ENCODE results near the gene C17orf75. TPM values are rescaled to one million over a fixed set of nuclear protein-coding genes. Genes with fewer than 3 reads are reported as not detected.

The C17orf75 gene
- total and polyA plus RNA-seq, 2 experiments from 2014 or later: 35.9 to 43.3 TPM

DNA sequence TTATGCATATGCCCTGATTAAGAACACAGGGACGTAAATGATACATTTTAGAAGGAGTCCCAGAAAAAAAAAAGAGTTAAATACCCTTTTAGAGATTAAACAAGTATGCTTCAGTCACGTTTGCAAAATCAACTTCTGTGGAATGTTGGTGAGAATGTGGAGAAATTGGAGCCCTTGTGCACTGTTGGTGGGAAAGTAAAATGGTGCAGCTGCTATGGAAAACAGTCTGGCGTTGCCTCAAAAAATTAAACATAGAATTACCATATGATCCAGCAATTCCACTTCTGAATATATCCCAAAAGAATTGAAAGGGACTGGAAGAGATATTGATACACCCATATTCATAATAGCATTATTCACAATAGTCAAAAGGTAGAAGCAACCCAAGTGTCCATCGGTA lies 49.9 kb downstream of the C17orf75 start (continued):
- TF ChIP-seq, protein P1, sequence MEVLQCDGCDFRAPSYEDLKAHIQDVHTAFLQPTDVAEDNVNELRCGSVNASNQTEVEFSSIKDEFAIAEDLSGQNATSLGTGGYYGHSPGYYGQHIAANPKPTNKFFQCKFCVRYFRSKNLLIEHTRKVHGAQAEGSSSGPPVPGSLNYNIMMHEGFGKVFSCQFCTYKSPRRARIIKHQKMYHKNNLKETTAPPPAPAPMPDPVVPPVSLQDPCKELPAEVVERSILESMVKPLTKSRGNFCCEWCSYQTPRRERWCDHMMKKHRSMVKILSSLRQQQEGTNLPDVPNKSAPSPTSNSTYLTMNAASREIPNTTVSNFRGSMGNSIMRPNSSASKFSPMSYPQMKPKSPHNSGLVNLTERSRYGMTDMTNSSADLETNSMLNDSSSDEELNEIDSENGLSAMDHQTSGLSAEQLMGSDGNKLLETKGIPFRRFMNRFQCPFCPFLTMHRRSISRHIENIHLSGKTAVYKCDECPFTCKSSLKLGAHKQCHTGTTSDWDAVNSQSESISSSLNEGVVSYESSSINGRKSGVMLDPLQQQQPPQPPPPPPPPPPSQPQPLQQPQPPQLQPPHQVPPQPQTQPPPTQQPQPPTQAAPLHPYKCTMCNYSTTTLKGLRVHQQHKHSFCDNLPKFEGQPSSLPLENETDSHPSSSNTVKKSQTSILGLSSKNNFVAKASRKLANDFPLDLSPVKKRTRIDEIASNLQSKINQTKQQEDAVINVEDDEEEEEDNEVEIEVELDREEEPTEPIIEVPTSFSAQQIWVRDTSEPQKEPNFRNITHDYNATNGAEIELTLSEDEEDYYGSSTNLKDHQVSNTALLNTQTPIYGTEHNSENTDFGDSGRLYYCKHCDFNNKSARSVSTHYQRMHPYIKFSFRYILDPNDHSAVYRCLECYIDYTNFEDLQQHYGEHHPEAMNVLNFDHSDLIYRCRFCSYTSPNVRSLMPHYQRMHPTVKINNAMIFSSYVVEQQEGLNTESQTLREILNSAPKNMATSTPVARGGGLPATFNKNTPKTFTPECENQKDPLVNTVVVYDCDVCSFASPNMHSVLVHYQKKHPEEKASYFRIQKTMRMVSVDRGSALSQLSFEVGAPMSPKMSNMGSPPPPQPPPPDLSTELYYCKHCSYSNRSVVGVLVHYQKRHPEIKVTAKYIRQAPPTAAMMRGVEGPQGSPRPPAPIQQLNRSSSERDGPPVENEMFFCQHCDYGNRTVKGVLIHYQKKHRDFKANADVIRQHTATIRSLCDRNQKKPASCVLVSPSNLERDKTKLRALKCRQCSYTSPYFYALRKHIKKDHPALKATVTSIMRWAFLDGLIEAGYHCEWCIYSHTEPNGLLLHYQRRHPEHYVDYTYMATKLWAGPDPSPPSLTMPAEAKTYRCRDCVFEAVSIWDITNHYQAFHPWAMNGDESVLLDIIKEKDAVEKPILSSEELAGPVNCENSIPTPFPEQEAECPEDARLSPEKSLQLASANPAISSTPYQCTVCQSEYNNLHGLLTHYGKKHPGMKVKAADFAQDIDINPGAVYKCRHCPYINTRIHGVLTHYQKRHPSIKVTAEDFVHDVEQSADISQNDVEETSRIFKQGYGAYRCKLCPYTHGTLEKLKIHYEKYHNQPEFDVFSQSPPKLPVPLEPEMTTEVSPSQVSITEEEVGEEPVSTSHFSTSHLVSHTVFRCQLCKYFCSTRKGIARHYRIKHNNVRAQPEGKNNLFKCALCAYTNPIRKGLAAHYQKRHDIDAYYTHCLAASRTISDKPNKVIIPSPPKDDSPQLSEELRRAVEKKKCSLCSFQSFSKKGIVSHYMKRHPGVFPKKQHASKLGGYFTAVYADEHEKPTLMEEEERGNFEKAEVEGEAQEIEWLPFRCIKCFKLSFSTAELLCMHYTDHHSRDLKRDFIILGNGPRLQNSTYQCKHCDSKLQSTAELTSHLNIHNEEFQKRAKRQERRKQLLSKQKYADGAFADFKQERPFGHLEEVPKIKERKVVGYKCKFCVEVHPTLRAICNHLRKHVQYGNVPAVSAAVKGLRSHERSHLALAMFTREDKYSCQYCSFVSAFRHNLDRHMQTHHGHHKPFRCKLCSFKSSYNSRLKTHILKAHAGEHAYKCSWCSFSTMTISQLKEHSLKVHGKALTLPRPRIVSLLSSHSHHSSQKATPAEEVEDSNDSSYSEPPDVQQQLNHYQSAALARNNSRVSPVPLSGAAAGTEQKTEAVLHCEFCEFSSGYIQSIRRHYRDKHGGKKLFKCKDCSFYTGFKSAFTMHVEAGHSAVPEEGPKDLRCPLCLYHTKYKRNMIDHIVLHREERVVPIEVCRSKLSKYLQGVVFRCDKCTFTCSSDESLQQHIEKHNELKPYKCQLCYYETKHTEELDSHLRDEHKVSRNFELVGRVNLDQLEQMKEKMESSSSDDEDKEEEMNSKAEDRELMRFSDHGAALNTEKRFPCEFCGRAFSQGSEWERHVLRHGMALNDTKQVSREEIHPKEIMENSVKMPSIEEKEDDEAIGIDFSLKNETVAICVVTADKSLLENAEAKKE (CRISPR knock-in tag; IDR thresholded peaks at IDR 0.05): no peak

GRCh38 chr17:32289471-32290070 lies 52.4 kb downstream of the C17orf75 start:
- peak overlapping the region; percentile 74 for H3K27ac ChIP-seq (ENCODE audit: low read depth)
- H3K36me3 ChIP-seq (ENCODE audit: insufficient read depth): no peaks in the 10 kb centered on the region
- H2AFZ ChIP-seq: no peak overlapping the region
- Mint-ChIP-seq H3K27ac (peak overlapping the region; percentile 49; the same call in 1 of the 2 replicates), H3K4me3 (peak overlapping the region; percentile 4; the same call in 2 of the 3 replicates), H3K9me3 (no peaks in the 10 kb centered on the region), H3K36me3 (ENCODE audit: low read depth) (no peaks in the 10 kb centered on the region; the same call in 2 of the 3 replicates), H3K27me3 (ENCODE audit: insufficient read depth, low read depth, poor library complexity) (peaks cover 9% of the 10 kb centered on the region), H3K4me1 (peaks cover 48% of the 10 kb centered on the region)
- peaks cover 18% of the 10 kb centered on the region for H3F3A ChIP-seq (replicated peaks; ENCODE audit: low read depth)
- no peaks in the 10 kb centered on the region for H3K27me3 ChIP-seq (ENCODE audit: insufficient read depth)
- H3K4me3 ChIP-seq: no peak overlapping the region
- no peaks in the 10 kb centered on the region for H4K20me1 ChIP-seq (replicated peaks; ENCODE audit: insufficient read depth)
- H3K4me1 ChIP-seq (ENCODE audit: insufficient read depth): peaks cover 35% of the 10 kb centered on the region
- H3K9me2 ChIP-seq (ENCODE audit: insufficient read depth): no peaks in the 10 kb centered on the region
- ATAC-seq (peak; percentile 74), DNase-seq (ENCODE audit: low spot score) (peak; percentile 90)
- H3K4me2 ChIP-seq: peak overlapping the region; percentile 53
- H3K79me2 ChIP-seq (replicated peaks; ENCODE audit: insufficient read depth): no peaks in the 10 kb centered on the region
- TF ChIP-seq, protein P1 (CRISPR knock-in tag; IDR thresholded peaks at IDR 0.05): 0 out of 2 replicates have a peak, but pooled peaks have one; percentile 53
- TF ChIP-seq JUNB (IDR thresholded peaks at IDR 0.05; ENCODE audit: unreplicated experiment) (no peak), EZH2 (IDR thresholded peaks at IDR 0.05; ENCODE audit: low read depth, unreplicated experiment) (no peak), CTCF (conservative IDR thresholded peaks at IDR 0.05; ENCODE audit: low read depth in 2 of 2) (no peak), ZNF114 (CRISPR knock-in tag; IDR thresholded peaks at IDR 0.05) (no peak)
